HCT116 (cell line): ENCODE results near the gene GPC5. TPM values are rescaled to one million over a fixed set of nuclear protein-coding genes. Genes with fewer than 3 reads are reported as not detected.

Experiments
- ATAC-seq: fragments of 200-7000 bp; cut with Tn5 transposase; 2 replicates; pipeline ENCODE4 v1.9.1; 2020; ENCODE audit warnings: mild to moderate bottlenecking, moderate library complexity
- BruUV-seq: library from RNA; stranded (reverse); fragments of 400-500 nt; replicated peaks from 2 replicates; lab custom pipeline; 2021; lab: Mats Ljungman, UMichigan
- CTCF ChIA-PET: fragments of 300-600 bp; sonication (Branson Sonifier 250); formaldehyde crosslinking; loops from one replicate; lab custom pipeline; 2021; ENCODE audit warnings: antibody characterized with exemption; lab: Charles Lee
- POLR2A ChIA-PET: fragments of 300-600, 350-600 bp; sonication (Branson Sonifier 250); formaldehyde crosslinking; loops from one replicate; lab custom pipeline; 2021; ENCODE audit warnings: antibody characterized with exemption; lab: Charles Lee
- RAD21 ChIA-PET, 2 experiments: fragments of 300-600 bp; sonication (Branson Sonifier 250); formaldehyde crosslinking; loops; one replicate each; lab custom pipeline; 2023; ENCODE audit warnings: low total read pairs in 2 of 2; ENCODE audit not compliant: uncharacterized antibody in 2 of 2, unreplicated experiment in 2 of 2, low non-redundant PET in 1 of 2; lab: Charles Lee
- DNase-seq: peaks from one replicate; pipeline ENCODE4 v3.0.0-alpha.2; 2010; ENCODE audit warnings: low read depth, low spot score
- H2AFZ ChIP-seq: fragments of 200-600 bp; shearing (Covaris generic), sonication (generic); 2 replicates; pipeline ENCODE4 v1.6.1; 2017; ENCODE audit warnings: low read depth, mixed run types, mixed read lengths, antibody characterized with exemption, low read length; ENCODE audit not compliant: poor library complexity, severe bottlenecking
- H3K27ac ChIP-seq: 2 replicates; pipeline ENCODE4 v1.5.1; 2012; ENCODE audit warnings: low read depth, low read length
- H3K27me3 ChIP-seq: fragments of 200-600 bp; sonication (generic); 2 replicates; pipeline ENCODE4 v1.6.1; 2016; ENCODE audit warnings: mixed run types, low read length, mixed read lengths; ENCODE audit not compliant: insufficient read depth
- H3K36me3 ChIP-seq, 2 experiments: fragments of 200-500 bp in 1 of 2; fragments of 200-600 bp in 1 of 2; sonication (Bioruptor generic) in 1 of 2; sonication (generic) in 1 of 2; 2 replicates each; pipeline versions ENCODE4 v1.5.1 to v1.6.1; 2014 to 2016; ENCODE audit warnings: low read length in 2 of 2, inconsistent platforms in 1 of 2, mixed read lengths in 1 of 2, mixed run types in 1 of 2; ENCODE audit not compliant: insufficient read depth in 2 of 2, control insufficient read depth in 1 of 2
- H3K4me1 ChIP-seq, 2 experiments: fragments of 200-600 bp in 1 of 2; sonication (generic) in 1 of 2; 2 replicates each; pipeline versions ENCODE4 v1.5.1 to v1.6.1; 2012 to 2017; ENCODE audit warnings: low read length in 2 of 2, inconsistent platforms in 1 of 2, mild to moderate bottlenecking in 1 of 2, mixed read lengths in 1 of 2, mixed run types in 1 of 2, moderate library complexity in 1 of 2; ENCODE audit not compliant: insufficient read depth in 2 of 2, control insufficient read depth in 1 of 2
- H3K4me2 ChIP-seq: fragments of 200-600 bp; sonication (generic); 2 replicates; pipeline ENCODE4 v1.6.1; 2017; ENCODE audit warnings: mixed run types, low read length, mixed read lengths
- H3K4me3 ChIP-seq, 2 experiments: fragments of 200-600 bp in 1 of 2; sonication (generic) in 1 of 2; replicated peaks in 1 of 2; 2 replicates each; pipeline ENCODE4 v1.5.1; 2011 to 2016; ENCODE audit warnings: low read length in 2 of 2, control low read depth in 1 of 2, low read depth in 1 of 2, mild to moderate bottlenecking in 1 of 2, mixed read lengths in 1 of 2, mixed run types in 1 of 2
- H3K79me2 ChIP-seq: fragments of 200-600 bp; sonication (generic); 2 replicates; pipeline ENCODE4 v1.6.1; 2017; ENCODE audit warnings: mild to moderate bottlenecking, mixed run types, low read length, moderate library complexity, mixed read lengths; ENCODE audit not compliant: insufficient read depth
- H3K9ac ChIP-seq: fragments of 200-600 bp; sonication (generic); 2 replicates; pipeline ENCODE4 v1.6.1; 2016; ENCODE audit warnings: low read length, mixed read lengths
- H3K9me2 ChIP-seq: fragments of 200-600 bp; sonication (generic), shearing (Covaris generic); 2 replicates; pipeline ENCODE4 v1.6.1; 2017; ENCODE audit warnings: mixed run types, mild to moderate bottlenecking, moderate library complexity; ENCODE audit not compliant: insufficient read depth
- H3K9me3 ChIP-seq, 2 experiments: fragments of 200-500 bp in 1 of 2; fragments of 200-600 bp in 1 of 2; sonication (Bioruptor generic) in 1 of 2; sonication (generic) in 1 of 2; 2 replicates each; pipeline ENCODE4 v1.6.1; 2014 to 2017; ENCODE audit warnings: low read length in 2 of 2, mixed read lengths in 2 of 2, inconsistent platforms in 1 of 2, low read depth in 1 of 2, mild to moderate bottlenecking in 1 of 2, mixed run types in 1 of 2, moderate library complexity in 1 of 2; ENCODE audit not compliant: control insufficient read depth in 1 of 2, insufficient read depth in 1 of 2
- H4K20me1 ChIP-seq: fragments of 200-600 bp; sonication (generic), shearing (Covaris generic); 2 replicates; pipeline ENCODE4 v1.6.1; 2017; ENCODE audit warnings: mixed run types, mild to moderate bottlenecking, moderate library complexity; ENCODE audit not compliant: insufficient read depth
- CBX3 ChIP-seq: IDR thresholded peaks from 2 replicates; pipeline ENCODE4 v1.6.1; 2012; ENCODE audit warnings: low read depth
- RAD21 ChIP-seq: IDR thresholded peaks from 2 replicates; pipeline ENCODE4 v1.6.1; 2012; ENCODE audit warnings: low read depth, mild to moderate bottlenecking
- SP1 ChIP-seq: IDR thresholded peaks from 2 replicates; pipeline ENCODE4 v1.6.1; 2012; ENCODE audit warnings: low read depth
- SRF ChIP-seq: IDR thresholded peaks from 2 replicates; pipeline ENCODE4 v1.6.1; 2012; ENCODE audit warnings: low read depth
- TCF7L2 ChIP-seq: IDR thresholded peaks from 2 replicates; pipeline ENCODE4 v1.7.0; 2011; ENCODE audit warnings: borderline replicate concordance, inconsistent platforms; ENCODE audit not compliant: insufficient read depth, insufficient read length; ENCODE audit errors: extremely low read depth
- intact Hi-C: fragments of 100-400 bp; cut with micrococcal nuclease; formaldehyde crosslinking; loops from 2 replicates; pipeline ENCODE4 v1.10.0; 2022
- total RNA-seq: library from RNA; stranded (reverse); gene quantifications from one replicate; pipeline ENCODE4 v1.2.1, GENCODE V29; 2021; ENCODE audit not compliant: unreplicated experiment

GPC5 gene
- total RNA-seq, 1 experiment from 2014 or later, result not detected

DNA sequence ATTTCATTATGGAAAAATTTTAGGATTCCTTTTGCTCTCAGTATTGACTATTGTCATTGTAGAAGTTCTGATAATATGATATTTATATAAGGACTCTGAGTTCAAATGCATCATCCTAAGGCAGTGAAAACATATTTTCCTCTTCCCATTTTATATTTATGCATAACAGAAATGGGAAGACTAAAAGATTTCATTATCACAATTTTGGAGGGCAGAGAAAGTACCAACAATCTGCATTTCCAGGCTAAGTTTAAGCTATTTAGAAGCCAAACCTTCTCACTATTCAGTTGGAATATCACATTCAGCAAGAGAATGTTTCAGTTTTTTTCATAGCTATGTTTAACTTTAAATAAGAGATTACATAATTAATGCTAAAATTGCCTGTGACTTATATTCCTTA, 1269.7 kb downstream of the GPC5 start:
- DNase-seq (no peak), ATAC-seq (no peak)
- H3K9me2 ChIP-seq, result no peaks in the 10 kb centered on the region
- no peaks in the 10 kb centered on the region; a peak in 1 of 4 replicates for H3K36me3 ChIP-seq
- no peaks in the 10 kb centered on the region for H3K79me2 ChIP-seq
- H3K4me3 ChIP-seq, result no peak overlapping the region
- CTCF ChIA-PET, result no interaction called here
- H3K9ac ChIP-seq, result no peak overlapping the region
- no peak overlapping the region for H3K27ac ChIP-seq
- intact Hi-C loops, result no loop called here
- BruUV-seq, result no TSS peak
- H4K20me1 ChIP-seq, result no peaks in the 10 kb centered on the region
- TF ChIP-seq SP1 (no peak), TCF7L2 (no peak), CBX3 (no peak), SRF (no peak)
- H3K9me3 ChIP-seq, result peaks cover 11% of the 10 kb centered on the region in 2 experiments; a peak in 2 of 4 replicates
- H2AFZ ChIP-seq, result no peak overlapping the region
- H3K27me3 ChIP-seq, result no peaks in the 10 kb centered on the region
- H3K4me1 ChIP-seq, result no peaks in the 10 kb centered on the region
- RAD21 ChIA-PET, result no interaction called here
- POLR2A ChIA-PET, result no interaction called here
- H3K4me2 ChIP-seq, result no peak overlapping the region

DNA sequence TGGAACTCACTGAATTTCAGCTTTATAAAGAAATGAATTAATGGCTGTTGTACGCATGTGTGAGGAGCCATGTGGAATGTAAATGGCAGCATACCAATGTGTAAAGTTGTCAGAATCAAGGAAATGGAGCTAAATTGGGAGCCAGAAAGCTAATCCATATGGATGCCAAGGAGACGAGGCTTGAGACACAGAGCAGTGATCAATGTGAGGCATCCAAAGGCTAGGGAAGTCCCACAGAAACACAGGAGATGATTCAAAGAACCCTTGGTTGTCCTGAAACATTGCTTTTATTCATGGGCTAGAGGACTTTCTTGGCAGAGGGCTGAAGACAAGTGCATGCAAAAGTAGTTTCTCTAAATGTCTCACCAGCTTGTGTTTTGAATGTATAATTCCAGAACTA, 1271.7 kb downstream of the GPC5 start:
- Histone ChIP-seq H3K4me1 (no peaks in the 10 kb centered on the region), H3K9me2 (no peaks in the 10 kb centered on the region), H4K20me1 (no peaks in the 10 kb centered on the region), H3K4me3 (no peak overlapping the region), H2AFZ (no peak overlapping the region), H3K79me2 (no peaks in the 10 kb centered on the region), H3K36me3 (no peaks in the 10 kb centered on the region), H3K4me2 (no peak overlapping the region), H3K27ac (no peak overlapping the region), H3K9me3 (peaks cover 11 to 18% of the 10 kb centered on the region in 2 experiments; a peak in 2 of 4 replicates), H3K9ac (no peak overlapping the region), H3K27me3 (no peaks in the 10 kb centered on the region)
- CTCF ChIA-PET, result no interaction called here
- no TSS peak for BruUV-seq
- no peak for TF ChIP-seq CBX3
- TF ChIP-seq RAD21, result no peak
- no peak for DNase-seq
- ATAC-seq, result no peak
- intact Hi-C loops, result no loop called here
- RAD21 ChIA-PET, result no interaction called here
- POLR2A ChIA-PET, result no interaction called here
